ENCODE data around the gene ALPP. TPM values are rescaled to one million over a fixed set of nuclear protein-coding genes. Genes with fewer than 3 reads are reported as not detected.
"Not testable (repeated sequence)": the region's sequence is repeated elsewhere in the genome, so short reads cannot be mapped to it uniquely, and the experiment has no call there.

ALPP gene
- total RNA-seq, 1 experiment from 2014 or later = not detected

DNA sequence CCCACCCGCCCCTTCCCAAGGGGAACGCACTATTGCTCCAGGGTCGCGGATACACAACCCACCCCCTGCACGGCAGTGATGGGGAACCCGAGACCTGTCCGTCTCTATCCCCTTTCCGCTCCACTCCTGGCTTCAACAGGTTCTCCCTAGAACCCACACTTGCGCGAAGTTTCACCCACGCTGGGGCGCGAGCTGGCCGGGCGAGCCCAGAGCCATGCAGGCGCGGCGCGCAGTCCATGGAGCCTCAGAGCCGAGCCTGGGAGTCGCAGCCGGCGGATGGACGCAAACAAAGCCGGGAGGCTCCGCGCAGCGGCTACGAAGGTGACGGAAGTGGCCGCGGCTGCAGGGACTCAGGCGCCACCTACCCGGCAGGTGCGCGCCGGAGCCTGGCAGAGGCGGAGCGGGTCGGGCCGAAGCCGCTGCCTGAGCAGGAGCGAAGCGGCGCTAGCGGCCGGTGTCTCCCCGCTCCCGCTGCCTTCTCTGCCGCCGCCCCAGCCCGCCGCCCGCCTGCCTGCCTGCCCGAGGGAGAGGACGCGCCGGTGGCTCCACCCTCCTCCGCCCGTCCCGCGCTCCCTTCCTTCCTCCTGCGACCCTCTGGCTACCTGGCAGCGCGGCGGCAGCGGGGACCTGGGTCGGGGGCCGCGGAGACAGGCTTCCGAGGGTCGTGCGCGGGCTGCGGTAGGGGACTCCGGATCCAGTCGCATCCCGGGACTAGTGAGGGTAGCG, 42.1 kb downstream of the ALPP start:
- Histone ChIP-seq H3K27ac (no peak overlapping the region), H3K36me3 (no peaks in the 10 kb centered on the region), H3K4me1 (no peaks in the 10 kb centered on the region), H3K27me3 (no peaks in the 10 kb centered on the region), H3K4me3 (no peak overlapping the region), H3K9me3 (replicated peaks) (0 out of 2 replicates have a peak, but pooled peaks cover 5% of the 10 kb centered on the region)
- DNase-seq = no peak

DNA sequence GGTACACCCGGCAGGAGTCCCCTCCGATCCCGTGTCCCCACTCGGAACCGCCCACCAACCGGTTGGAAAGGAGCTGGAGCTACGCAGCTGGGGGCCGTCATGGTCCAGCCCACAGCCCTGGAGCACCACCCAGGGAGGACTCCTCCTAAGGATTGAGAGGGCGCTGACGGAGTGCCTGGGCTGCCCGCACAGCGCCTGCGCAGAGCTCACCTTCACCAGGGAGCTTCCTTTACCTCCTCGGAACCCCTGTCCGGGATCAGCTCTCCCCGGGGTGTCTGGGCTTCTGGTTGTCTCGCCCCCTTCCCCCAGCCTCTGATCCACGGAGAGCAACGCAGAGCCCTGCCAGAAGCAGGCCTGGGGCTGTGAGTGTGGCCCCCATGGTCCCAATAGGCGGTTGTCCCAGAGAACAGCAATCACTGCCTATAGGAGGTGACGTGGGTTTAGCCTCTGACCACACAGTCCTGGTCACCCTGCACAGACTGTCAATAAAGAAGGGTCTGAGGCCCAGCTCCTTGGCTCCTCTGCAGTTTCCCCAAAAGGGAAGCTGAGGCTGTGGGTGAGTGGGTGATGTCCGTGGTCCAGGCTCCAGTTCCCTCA, 42.7 kb downstream of the ALPP start:
- no peak overlapping the region for H3K27ac ChIP-seq
- no peak overlapping the region for H3K4me3 ChIP-seq
- H3K4me1 ChIP-seq = no peaks in the 10 kb centered on the region
- H3K27me3 ChIP-seq = 0 out of 2 replicates have a peak, but pooled peaks cover 3% of the 10 kb centered on the region
- no peak for DNase-seq
- H3K36me3 ChIP-seq = no peaks in the 10 kb centered on the region
- 0 out of 2 replicates have a peak, but pooled peaks cover 5% of the 10 kb centered on the region for H3K9me3 ChIP-seq (replicated peaks)

DNA sequence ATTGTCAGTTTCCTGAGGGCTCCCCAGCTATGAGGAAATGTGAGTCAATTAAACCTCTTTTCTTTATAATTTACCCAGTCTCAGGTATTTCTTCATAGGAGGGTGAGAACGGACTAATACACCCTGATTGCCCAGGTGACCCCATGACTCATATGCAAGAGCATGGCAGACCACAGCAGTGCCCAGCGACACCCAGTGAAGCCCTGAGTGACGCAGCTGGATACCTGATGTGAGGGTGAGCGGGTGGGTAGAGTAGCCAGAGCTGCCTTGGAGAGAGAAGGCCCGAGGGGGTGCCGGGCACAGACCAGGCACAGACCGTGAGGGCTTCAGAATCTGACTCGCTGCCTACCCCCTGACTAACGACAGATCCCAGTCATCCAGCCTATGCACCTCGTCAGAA, 43.5 kb downstream of the ALPP start:
- H3K36me3 ChIP-seq = no peaks in the 10 kb centered on the region
- no peaks in the 10 kb centered on the region for H3K4me1 ChIP-seq
- H3K27me3 ChIP-seq = 0 out of 2 replicates have a peak, but pooled peaks cover 5% of the 10 kb centered on the region
- no peak for DNase-seq
- no peak overlapping the region for H3K4me3 ChIP-seq
- H3K9me3 ChIP-seq (replicated peaks) = 0 out of 2 replicates have a peak, but pooled peaks cover 5% of the 10 kb centered on the region
- no peak overlapping the region for H3K27ac ChIP-seq

DNA sequence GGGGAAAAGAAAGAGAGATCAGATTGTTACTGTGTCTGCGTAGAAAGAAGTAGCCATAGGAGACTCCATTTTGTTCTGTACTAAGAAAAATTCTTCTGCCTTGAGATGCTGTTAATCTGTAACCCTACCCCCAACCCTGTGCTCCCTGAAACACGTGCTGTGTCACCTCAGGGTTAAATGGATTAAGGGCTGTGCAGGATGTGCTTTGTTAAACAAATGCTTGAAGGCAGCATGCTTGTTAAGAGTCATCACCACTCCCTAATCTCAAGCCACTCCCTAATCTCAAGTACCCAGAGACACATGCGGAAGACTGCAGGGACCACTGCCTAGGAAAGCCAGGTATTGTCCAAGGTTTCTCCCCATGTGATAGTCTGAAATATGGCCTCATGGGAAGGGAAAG, 44.4 kb downstream of the ALPP start:
- DNase-seq; H3K9me3 ChIP-seq (replicated peaks); H3K4me1 ChIP-seq; H3K36me3 ChIP-seq; H3K4me3 ChIP-seq; H3K27ac ChIP-seq; H3K27me3 ChIP-seq: not testable (repeated sequence)

DNA sequence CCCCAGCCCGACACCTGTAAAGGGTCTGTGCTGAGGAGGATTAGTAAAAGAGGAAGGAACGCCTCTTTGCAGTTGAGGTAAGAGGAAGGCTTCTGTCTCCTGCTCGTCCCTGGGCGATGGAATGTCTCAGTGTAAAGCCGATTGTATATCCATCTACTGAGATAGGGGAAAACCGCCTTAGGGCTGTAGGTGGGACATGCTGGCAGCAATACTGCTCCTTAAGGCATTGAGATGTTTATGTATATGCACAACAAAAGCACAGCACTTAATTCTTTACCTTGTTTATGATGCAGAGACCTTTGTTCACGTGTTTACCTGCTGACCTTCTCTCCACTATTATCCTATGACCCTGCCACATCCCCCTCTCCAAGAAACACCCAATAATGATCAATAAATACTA, 44.9 kb downstream of the ALPP start:
- not testable (repeated sequence) for H3K9me3 ChIP-seq (replicated peaks); H3K4me1 ChIP-seq; DNase-seq; H3K27ac ChIP-seq; H3K27me3 ChIP-seq; H3K36me3 ChIP-seq; H3K4me3 ChIP-seq

DNA sequence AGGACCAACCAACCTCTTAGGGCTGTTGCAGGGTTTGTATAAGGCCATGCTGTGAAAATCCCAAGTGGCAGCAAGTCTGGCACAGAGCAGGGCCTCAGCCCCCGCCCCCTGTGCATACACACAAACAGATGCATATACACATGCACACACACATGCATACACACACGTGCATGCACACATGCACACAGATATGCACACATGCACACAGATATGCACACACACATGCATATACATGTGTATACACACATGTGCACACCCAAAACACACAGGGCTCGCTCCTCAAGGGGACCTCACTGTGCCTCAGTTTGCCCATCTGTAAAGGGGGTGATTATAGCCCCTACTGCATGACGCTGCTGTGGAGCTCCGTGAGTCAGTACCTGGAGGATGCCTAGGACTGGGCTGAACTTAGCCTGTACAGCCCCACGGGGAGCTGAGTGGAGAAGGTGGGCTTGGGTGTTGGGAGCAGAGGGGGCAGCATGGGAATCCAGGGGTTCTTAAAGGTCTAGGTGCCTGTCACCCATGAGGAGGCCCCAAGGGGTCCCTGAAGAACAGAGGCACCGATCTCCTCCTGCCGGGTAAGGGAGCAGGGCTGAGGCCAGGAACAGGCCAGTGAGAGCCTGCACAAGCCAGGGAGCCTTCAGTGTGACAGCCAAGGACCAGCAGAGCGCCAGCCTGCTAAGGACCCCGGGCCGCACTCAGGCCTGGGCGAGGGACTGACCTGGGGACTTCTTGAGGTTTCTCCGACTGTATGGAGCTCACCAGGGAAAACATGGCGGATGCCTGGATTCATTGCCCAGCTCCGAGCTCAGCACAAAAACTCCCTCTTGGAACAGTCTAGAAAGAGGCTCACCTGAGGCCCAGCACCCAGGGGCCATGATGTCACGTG, 53.4 kb downstream of the ALPP start:
- Histone ChIP-seq H3K27ac (no peak overlapping the region), H3K4me1 (no peaks in the 10 kb centered on the region), H3K27me3 (peaks cover 18% of the 10 kb centered on the region)

More for the DNA sequence above, 53.4 kb downstream of the ALPP start:
- Histone ChIP-seq H3K4me3 (no peak overlapping the region), H3K36me3 (no peaks in the 10 kb centered on the region), H3K9me3 (replicated peaks) (no peaks in the 10 kb centered on the region)
- no peak for DNase-seq

Other genes starting within 250 kb of the ALPP start
- gene ALPG, start 28.1 kb downstream of the ALPP start, total RNA-seq (2014; rRNA removed; shearing (Covaris generic)) = not detected in 2 replicates
- not detected in 2 replicates for gene ALPI, start 77.4 kb downstream of the ALPP start, total RNA-seq (2014; rRNA removed; shearing (Covaris generic))
- not detected in 2 replicates for gene ECEL1, start 109.1 kb downstream of the ALPP start, total RNA-seq (2014; rRNA removed; shearing (Covaris generic))
- 0.38 and 0.48 TPM in 2 replicates for gene PRSS56, start 141.6 kb downstream of the ALPP start, total RNA-seq (2014; rRNA removed; shearing (Covaris generic))
- gene CHRND, start 147.4 kb downstream of the ALPP start, total RNA-seq (2014; rRNA removed; shearing (Covaris generic)) = 91.0 and 92.4 TPM in 2 replicates
- 25.2 and 36.6 TPM in 2 replicates for gene CHRNG, start 160.9 kb downstream of the ALPP start, total RNA-seq (2014; rRNA removed; shearing (Covaris generic))
- gene TIGD1, start 171.8 kb downstream of the ALPP start, total RNA-seq (2014; rRNA removed; shearing (Covaris generic)) = 10.2 and 13.5 TPM in 2 replicates
- gene EIF4E2, start 171.9 kb downstream of the ALPP start, total RNA-seq (2014; rRNA removed; shearing (Covaris generic)) = 168 and 180 TPM in 2 replicates